ENCODE measurements around the gene TNXB. TPM values are rescaled to one million over a fixed set of nuclear protein-coding genes. Genes with fewer than 3 reads are reported as not detected.

The TNXB gene
- total and polyA plus RNA-seq, 2 experiments from 2014 or later: 2.0 to 6.0 TPM

DNA sequence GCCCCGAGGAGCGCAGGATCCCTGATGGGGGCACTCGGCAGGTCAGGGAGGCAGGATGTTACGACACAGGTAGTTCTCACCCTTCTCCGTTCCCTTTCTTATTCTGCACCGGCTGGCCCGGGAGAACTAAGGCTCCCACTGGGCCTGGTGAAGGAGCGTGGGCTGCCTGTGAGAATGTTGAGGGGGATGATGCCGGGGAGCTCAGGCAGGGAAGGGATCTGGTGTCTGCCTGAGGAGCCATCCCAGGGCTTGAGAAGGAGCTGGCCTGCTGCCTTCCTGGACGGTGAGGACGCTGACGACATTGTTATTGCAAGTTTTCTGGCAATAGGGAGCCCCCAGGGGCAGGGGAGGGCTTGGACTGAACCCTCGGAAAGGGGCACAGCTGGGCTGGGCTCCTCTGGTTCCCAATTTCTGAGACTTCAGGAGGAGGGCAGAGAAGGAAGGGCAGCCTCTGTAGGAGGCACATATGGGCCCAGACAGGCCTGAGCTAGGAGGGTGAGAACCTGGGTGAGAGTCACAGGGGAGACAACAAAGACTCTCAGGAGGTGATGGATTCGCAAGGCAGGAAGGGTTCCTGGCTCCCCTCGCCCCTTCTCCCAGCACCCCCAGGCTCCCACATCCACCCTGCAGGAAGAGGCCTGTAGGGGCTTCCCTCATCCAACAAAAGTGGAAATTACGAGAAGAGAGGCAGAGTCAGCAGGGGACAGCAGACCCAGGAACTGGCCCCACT is 38.2 kb downstream of the TNXB start (continued):
- TF ChIP-seq, protein P1, sequence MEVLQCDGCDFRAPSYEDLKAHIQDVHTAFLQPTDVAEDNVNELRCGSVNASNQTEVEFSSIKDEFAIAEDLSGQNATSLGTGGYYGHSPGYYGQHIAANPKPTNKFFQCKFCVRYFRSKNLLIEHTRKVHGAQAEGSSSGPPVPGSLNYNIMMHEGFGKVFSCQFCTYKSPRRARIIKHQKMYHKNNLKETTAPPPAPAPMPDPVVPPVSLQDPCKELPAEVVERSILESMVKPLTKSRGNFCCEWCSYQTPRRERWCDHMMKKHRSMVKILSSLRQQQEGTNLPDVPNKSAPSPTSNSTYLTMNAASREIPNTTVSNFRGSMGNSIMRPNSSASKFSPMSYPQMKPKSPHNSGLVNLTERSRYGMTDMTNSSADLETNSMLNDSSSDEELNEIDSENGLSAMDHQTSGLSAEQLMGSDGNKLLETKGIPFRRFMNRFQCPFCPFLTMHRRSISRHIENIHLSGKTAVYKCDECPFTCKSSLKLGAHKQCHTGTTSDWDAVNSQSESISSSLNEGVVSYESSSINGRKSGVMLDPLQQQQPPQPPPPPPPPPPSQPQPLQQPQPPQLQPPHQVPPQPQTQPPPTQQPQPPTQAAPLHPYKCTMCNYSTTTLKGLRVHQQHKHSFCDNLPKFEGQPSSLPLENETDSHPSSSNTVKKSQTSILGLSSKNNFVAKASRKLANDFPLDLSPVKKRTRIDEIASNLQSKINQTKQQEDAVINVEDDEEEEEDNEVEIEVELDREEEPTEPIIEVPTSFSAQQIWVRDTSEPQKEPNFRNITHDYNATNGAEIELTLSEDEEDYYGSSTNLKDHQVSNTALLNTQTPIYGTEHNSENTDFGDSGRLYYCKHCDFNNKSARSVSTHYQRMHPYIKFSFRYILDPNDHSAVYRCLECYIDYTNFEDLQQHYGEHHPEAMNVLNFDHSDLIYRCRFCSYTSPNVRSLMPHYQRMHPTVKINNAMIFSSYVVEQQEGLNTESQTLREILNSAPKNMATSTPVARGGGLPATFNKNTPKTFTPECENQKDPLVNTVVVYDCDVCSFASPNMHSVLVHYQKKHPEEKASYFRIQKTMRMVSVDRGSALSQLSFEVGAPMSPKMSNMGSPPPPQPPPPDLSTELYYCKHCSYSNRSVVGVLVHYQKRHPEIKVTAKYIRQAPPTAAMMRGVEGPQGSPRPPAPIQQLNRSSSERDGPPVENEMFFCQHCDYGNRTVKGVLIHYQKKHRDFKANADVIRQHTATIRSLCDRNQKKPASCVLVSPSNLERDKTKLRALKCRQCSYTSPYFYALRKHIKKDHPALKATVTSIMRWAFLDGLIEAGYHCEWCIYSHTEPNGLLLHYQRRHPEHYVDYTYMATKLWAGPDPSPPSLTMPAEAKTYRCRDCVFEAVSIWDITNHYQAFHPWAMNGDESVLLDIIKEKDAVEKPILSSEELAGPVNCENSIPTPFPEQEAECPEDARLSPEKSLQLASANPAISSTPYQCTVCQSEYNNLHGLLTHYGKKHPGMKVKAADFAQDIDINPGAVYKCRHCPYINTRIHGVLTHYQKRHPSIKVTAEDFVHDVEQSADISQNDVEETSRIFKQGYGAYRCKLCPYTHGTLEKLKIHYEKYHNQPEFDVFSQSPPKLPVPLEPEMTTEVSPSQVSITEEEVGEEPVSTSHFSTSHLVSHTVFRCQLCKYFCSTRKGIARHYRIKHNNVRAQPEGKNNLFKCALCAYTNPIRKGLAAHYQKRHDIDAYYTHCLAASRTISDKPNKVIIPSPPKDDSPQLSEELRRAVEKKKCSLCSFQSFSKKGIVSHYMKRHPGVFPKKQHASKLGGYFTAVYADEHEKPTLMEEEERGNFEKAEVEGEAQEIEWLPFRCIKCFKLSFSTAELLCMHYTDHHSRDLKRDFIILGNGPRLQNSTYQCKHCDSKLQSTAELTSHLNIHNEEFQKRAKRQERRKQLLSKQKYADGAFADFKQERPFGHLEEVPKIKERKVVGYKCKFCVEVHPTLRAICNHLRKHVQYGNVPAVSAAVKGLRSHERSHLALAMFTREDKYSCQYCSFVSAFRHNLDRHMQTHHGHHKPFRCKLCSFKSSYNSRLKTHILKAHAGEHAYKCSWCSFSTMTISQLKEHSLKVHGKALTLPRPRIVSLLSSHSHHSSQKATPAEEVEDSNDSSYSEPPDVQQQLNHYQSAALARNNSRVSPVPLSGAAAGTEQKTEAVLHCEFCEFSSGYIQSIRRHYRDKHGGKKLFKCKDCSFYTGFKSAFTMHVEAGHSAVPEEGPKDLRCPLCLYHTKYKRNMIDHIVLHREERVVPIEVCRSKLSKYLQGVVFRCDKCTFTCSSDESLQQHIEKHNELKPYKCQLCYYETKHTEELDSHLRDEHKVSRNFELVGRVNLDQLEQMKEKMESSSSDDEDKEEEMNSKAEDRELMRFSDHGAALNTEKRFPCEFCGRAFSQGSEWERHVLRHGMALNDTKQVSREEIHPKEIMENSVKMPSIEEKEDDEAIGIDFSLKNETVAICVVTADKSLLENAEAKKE (CRISPR knock-in tag; IDR thresholded peaks at IDR 0.05): no peak
- TF ChIP-seq ZNF114 (CRISPR knock-in tag; IDR thresholded peaks at IDR 0.05): no peak
- TF ChIP-seq, protein P2, sequence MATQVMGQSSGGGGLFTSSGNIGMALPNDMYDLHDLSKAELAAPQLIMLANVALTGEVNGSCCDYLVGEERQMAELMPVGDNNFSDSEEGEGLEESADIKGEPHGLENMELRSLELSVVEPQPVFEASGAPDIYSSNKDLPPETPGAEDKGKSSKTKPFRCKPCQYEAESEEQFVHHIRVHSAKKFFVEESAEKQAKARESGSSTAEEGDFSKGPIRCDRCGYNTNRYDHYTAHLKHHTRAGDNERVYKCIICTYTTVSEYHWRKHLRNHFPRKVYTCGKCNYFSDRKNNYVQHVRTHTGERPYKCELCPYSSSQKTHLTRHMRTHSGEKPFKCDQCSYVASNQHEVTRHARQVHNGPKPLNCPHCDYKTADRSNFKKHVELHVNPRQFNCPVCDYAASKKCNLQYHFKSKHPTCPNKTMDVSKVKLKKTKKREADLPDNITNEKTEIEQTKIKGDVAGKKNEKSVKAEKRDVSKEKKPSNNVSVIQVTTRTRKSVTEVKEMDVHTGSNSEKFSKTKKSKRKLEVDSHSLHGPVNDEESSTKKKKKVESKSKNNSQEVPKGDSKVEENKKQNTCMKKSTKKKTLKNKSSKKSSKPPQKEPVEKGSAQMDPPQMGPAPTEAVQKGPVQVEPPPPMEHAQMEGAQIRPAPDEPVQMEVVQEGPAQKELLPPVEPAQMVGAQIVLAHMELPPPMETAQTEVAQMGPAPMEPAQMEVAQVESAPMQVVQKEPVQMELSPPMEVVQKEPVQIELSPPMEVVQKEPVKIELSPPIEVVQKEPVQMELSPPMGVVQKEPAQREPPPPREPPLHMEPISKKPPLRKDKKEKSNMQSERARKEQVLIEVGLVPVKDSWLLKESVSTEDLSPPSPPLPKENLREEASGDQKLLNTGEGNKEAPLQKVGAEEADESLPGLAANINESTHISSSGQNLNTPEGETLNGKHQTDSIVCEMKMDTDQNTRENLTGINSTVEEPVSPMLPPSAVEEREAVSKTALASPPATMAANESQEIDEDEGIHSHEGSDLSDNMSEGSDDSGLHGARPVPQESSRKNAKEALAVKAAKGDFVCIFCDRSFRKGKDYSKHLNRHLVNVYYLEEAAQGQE (IDR thresholded peaks at IDR 0.05; ENCODE audit: unreplicated experiment): no peak

DNA sequence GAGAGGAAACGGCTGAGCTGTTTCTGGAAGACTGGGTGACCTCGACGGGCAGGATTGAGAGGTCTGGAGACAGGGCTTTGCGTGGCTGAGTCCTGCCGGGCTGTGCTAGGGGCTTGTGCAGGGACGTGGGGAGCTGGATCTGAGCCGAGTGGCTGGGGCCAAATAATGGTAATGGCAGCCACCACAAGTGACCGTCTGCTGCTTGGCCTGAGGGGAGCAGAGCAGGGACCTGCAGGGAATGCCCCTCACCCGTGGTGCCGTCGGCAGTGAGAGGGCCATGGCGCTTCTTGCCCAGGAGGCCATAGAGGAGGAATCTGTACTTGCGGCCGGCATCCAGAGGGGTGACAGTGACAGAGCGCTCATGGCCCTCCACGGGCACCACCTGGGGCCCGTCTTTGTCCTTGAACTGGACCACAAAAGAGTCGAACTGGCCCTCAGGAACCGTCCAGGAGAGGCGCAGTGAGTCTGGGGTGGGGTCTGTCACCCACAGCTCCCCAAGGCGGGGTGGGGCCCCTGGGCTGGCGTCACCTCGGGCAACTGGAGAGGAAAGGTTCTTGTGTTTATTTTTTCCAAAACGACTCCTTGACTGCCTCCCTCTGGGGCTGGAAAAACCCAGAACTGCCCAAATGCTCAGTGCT is 39.1 kb downstream of the TNXB start:
- H3K27me3 ChIP-seq (ENCODE audit: insufficient read depth): no peaks in the 10 kb centered on the region
- no peaks in the 10 kb centered on the region for H4K20me1 ChIP-seq (replicated peaks; ENCODE audit: insufficient read depth)
- no peaks in the 10 kb centered on the region; the same call in 1 of the 2 replicates for H3K4me1 ChIP-seq (ENCODE audit: insufficient read depth)
- Mint-ChIP-seq H3K4me3 (no peak overlapping the region), H3K4me1 (peaks cover 20% of the 10 kb centered on the region), H3K9me3 (no peaks in the 10 kb centered on the region), H3K27me3 (ENCODE audit: insufficient read depth, low read depth, poor library complexity) (peaks cover 12% of the 10 kb centered on the region), H3K36me3 (ENCODE audit: low read depth) (no peaks in the 10 kb centered on the region; the same call in 2 of the 3 replicates), H3K27ac (no peak overlapping the region)
- H3K4me3 ChIP-seq: no peak overlapping the region
- H3K4me2 ChIP-seq: no peak overlapping the region
- H3K27ac ChIP-seq (ENCODE audit: low read depth): no peak overlapping the region
- no peaks in the 10 kb centered on the region for H3K79me2 ChIP-seq (replicated peaks; ENCODE audit: insufficient read depth)
- H3K36me3 ChIP-seq (ENCODE audit: insufficient read depth): no peaks in the 10 kb centered on the region
- no peaks in the 10 kb centered on the region for H3F3A ChIP-seq (replicated peaks; ENCODE audit: low read depth)
- no peaks in the 10 kb centered on the region for H3K9me2 ChIP-seq (ENCODE audit: insufficient read depth)
- no peak overlapping the region for H2AFZ ChIP-seq
- ATAC-seq (no peak), DNase-seq (ENCODE audit: low spot score) (no peak)
- TF ChIP-seq JUNB (IDR thresholded peaks at IDR 0.05; ENCODE audit: unreplicated experiment): no peak
